HepG2 (cell line): ENCODE results near the gene CIITA. TPM values are rescaled to one million over a fixed set of nuclear protein-coding genes. Genes with fewer than 3 reads are reported as not detected.

Experiments used
- AKAP8 ChIP-seq: sonication (generic); formaldehyde crosslinking; IDR thresholded peaks from 2 replicates; pipeline ENCODE4 v1.5.1; 2020; ENCODE audit warnings: mild to moderate bottlenecking, missing genetic modification reagents
- DMAP1 ChIP-seq: IDR thresholded peaks from 2 replicates; pipeline ENCODE4 v1.6.1; 2016
- ETV6 ChIP-seq: sonication (generic); formaldehyde crosslinking; conservative IDR thresholded peaks from 2 replicates; pipeline ENCODE4 v1.4.0; 2020; ENCODE audit warnings: missing genetic modification reagents
- FOXK1 ChIP-seq: sonication (generic); formaldehyde crosslinking; IDR thresholded peaks from 2 replicates; pipeline ENCODE4 v1.4.0; 2020; ENCODE audit warnings: low read depth, missing genetic modification reagents, borderline replicate concordance
- NCOR1 ChIP-seq: fragments of 200-600 bp; sonication (generic); IDR thresholded peaks from 2 replicates; pipeline ENCODE4 v1.7.0; 2017; ENCODE audit warnings: antibody characterized with exemption, low read length, borderline replicate concordance
- NFE2 ChIP-seq: sonication (generic); formaldehyde crosslinking; IDR thresholded peaks from 2 replicates; pipeline ENCODE4 v1.4.0; 2020; ENCODE audit warnings: missing genetic modification reagents
- NKX3-1 ChIP-seq: sonication (generic); formaldehyde crosslinking; IDR thresholded peaks from 2 replicates; pipeline ENCODE4 v1.5.0; 2020; ENCODE audit warnings: missing genetic modification reagents
- NONO ChIP-seq, 2 experiments: fragments of 450-650 bp in 1 of 2; sonication (generic) in 1 of 2; formaldehyde crosslinking in 1 of 2; IDR thresholded peaks in 1 of 2; conservative IDR thresholded peaks in 1 of 2; 2 replicates each; pipeline versions ENCODE4 v1.6.1 to v1.8.0; 2017 to 2022; ENCODE audit warnings: mild to moderate bottlenecking in 1 of 2, missing genetic modification reagents in 1 of 2, moderate library complexity in 1 of 2
- RBFOX2 ChIP-seq: fragments of 200-400 bp; formaldehyde crosslinking; IDR thresholded peaks from 2 replicates; pipeline ENCODE4 v1.6.1; 2017; ENCODE audit warnings: low read depth, mild to moderate bottlenecking, low read length
- YEATS4 ChIP-seq: sonication (generic); formaldehyde crosslinking; IDR thresholded peaks from 2 replicates; pipeline ENCODE4 v1.4.0; 2020; ENCODE audit warnings: missing genetic modification reagents, borderline replicate concordance
- ZNF124 ChIP-seq: sonication (generic); formaldehyde crosslinking; IDR thresholded peaks from 2 replicates; pipeline ENCODE4 v1.4.0; 2020; ENCODE audit warnings: missing genetic modification reagents
- ZNF20 ChIP-seq: sonication (generic); formaldehyde crosslinking; IDR thresholded peaks from 2 replicates; pipeline ENCODE4 v1.4.0; 2020; ENCODE audit warnings: mild to moderate bottlenecking, moderate library complexity, missing genetic modification reagents
- ZNF3 ChIP-seq: IDR thresholded peaks from 2 replicates; pipeline ENCODE4 v1.7.0; 2017; ENCODE audit warnings: inconsistent platforms
- ZNF33B ChIP-seq: sonication (generic); formaldehyde crosslinking; IDR thresholded peaks from 2 replicates; pipeline ENCODE4 v1.5.1; 2020; ENCODE audit warnings: mild to moderate bottlenecking, missing genetic modification reagents
- ZNF619 ChIP-seq: sonication (generic); formaldehyde crosslinking; IDR thresholded peaks from 2 replicates; pipeline ENCODE4 v1.4.0; 2020; ENCODE audit warnings: mild to moderate bottlenecking, missing genetic modification reagents
- ZNF629 ChIP-seq: sonication (generic); formaldehyde crosslinking; conservative IDR thresholded peaks from 2 replicates; pipeline ENCODE4 v1.5.0; 2020; ENCODE audit warnings: missing genetic modification reagents
- ZNF7 ChIP-seq: IDR thresholded peaks from 2 replicates; pipeline ENCODE4 v1.6.1; 2016; ENCODE audit warnings: missing biosample characterization, missing genetic modification reagents
- ZNF781 ChIP-seq: sonication (generic); formaldehyde crosslinking; IDR thresholded peaks from 2 replicates; pipeline ENCODE4 v1.5.1; 2020; ENCODE audit warnings: borderline replicate concordance, mild to moderate bottlenecking, missing genetic modification reagents; ENCODE audit errors: not compliant biosample characterization
- ZNF839 ChIP-seq: sonication (generic); formaldehyde crosslinking; IDR thresholded peaks from 2 replicates; pipeline ENCODE4 v1.4.0; 2020; ENCODE audit warnings: missing genetic modification reagents, mild to moderate bottlenecking, borderline replicate concordance
- ZSCAN31 ChIP-seq: sonication (generic); formaldehyde crosslinking; IDR thresholded peaks from 2 replicates; pipeline ENCODE4 v1.5.0; 2020; ENCODE audit warnings: low read depth, mild to moderate bottlenecking, missing genetic modification reagents
- polyA plus RNA-seq, 8 experiments: library from polyadenylated mRNA; depleted of rRNA in 3 of 8; stranded (reverse) in 7 of 8; unstranded in 1 of 8; fragments of >200 nt; fragmentation: Illumina TruSeq in 4 of 8; extraction: Trizol in 4 of 8; gene quantifications; 2 replicates each; pipeline versions ENCODE4 v1.2.1 to v1.2.3, GENCODE V29; 2011 to 2016; ENCODE audit warnings: low read depth in 4 of 8, missing spikeins in 1 of 8, mixed read lengths in 1 of 8; ENCODE audit not compliant: insufficient read depth in 1 of 8
- total RNA-seq, 5 experiments: library from RNA; depleted of rRNA; stranded (reverse); fragments of >200 nt; fragmentation: Illumina TruSeq; extraction: Trizol; gene quantifications; 2 replicates each; pipeline ENCODE4 v1.2.3, GENCODE V29; 2016; ENCODE audit warnings: low read depth in 1 of 5
- TF ChIP-seq, protein P1 (sequence below): sonication (generic); formaldehyde crosslinking; IDR thresholded peaks from 2 replicates; pipeline ENCODE4 v1.4.0; 2020; ENCODE audit warnings: missing genetic modification reagents, mild to moderate bottlenecking, borderline replicate concordance
- TF ChIP-seq, protein P2 (sequence below): sonication (generic); formaldehyde crosslinking; IDR thresholded peaks from 2 replicates; pipeline ENCODE4 v1.4.0; 2020; ENCODE audit warnings: missing genetic modification reagents, mild to moderate bottlenecking, borderline replicate concordance
- TF ChIP-seq, protein P3 (sequence below): sonication (generic); formaldehyde crosslinking; IDR thresholded peaks from 2 replicates; pipeline ENCODE4 v1.5.0; 2020; ENCODE audit warnings: mild to moderate bottlenecking, missing genetic modification reagents

Gene CIITA
- total and polyA plus RNA-seq, 2 of the 13 experiments (the other 11 are each of a cell fraction or from before 2014, with no cell fraction given) = 0.08 to 0.09 TPM

DNA sequence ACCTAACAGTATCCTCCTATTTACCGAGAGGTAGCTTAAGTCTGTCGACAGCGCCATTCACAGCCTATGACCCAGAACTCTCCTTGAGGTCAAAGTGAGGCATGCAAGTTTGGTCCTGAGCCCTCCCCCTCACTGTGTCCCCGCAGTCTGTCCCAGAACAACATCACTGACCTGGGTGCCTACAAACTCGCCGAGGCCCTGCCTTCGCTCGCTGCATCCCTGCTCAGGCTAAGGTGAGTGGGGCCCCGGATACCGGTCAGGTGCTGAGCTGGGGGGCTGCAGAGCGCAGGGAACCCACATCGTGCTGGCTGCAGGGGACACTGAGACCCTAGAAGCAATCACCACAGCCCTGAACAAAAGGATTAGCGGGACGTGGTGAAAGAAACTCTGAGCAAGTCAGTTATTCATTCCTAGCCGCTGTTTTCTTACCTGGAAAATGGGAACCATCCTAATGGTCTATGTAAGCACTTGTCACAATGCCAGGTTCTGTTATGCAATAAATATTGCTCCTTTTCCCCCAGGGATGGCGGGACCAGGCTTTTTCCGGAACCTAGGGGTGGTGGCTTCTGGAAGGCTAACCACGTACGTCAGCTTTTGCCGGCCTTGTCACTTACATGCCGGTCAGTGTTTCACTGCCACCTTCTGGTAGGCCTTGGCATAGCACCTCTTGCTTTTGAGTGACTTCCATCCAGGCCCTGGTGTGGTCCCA, 41.4 kb downstream of the CIITA start (continued):
- TF ChIP-seq, protein P1, sequence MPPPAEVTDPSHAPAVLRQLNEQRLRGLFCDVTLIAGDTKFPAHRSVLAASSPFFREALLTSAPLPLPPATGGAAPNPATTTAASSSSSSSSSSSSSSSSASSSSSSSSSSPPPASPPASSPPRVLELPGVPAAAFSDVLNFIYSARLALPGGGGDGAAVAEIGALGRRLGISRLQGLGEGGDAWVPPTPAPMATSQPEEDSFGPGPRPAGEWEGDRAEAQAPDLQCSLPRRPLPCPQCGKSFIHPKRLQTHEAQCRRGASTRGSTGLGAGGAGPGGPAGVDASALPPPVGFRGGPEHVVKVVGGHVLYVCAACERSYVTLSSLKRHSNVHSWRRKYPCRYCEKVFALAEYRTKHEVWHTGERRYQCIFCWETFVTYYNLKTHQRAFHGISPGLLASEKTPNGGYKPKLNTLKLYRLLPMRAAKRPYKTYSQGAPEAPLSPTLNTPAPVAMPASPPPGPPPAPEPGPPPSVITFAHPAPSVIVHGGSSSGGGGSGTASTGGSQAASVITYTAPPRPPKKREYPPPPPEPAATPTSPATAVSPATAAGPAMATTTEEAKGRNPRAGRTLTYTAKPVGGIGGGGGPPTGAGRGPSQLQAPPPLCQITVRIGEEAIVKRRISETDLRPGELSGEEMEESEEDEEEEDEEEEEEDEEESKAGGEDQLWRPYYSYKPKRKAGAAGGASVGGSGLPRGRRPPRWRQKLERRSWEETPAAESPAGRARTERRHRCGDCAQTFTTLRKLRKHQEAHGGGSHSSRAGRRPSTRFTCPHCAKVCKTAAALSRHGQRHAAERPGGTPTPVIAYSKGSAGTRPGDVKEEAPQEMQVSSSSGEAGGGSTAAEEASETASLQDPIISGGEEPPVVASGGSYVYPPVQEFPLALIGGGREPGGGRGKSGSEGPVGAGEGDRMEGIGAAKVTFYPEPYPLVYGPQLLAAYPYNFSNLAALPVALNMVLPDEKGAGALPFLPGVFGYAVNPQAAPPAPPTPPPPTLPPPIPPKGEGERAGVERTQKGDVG (CRISPR knock-in tag) = peak; percentile 62; the same call in 1 of the 2 replicates
- TF ChIP-seq NFE2 (CRISPR knock-in tag) = 0 out of 2 replicates have a peak, but pooled peaks have one; percentile 16
- peak; percentile 42; the same call in 1 of the 2 replicates for TF ChIP-seq FOXK1 (CRISPR knock-in tag)
- peak; percentile 90 for TF ChIP-seq ZNF629
- 0 out of 2 replicates have a peak, but pooled peaks have one; percentile 57 for TF ChIP-seq ZNF619 (CRISPR knock-in tag)
- TF ChIP-seq ZNF781 = peak; percentile 45
- 0 out of 2 replicates have a peak, but pooled peaks have one; percentile 34 for TF ChIP-seq ZNF839 (CRISPR knock-in tag)
- no peak for TF ChIP-seq ZNF3
- no peak for TF ChIP-seq ZNF20 (CRISPR knock-in tag)
- TF ChIP-seq ETV6 = 0 out of 2 replicates have a peak, but pooled peaks have one; percentile 59
- no peak for TF ChIP-seq ZNF7 (CRISPR knock-in tag)
- no peak for TF ChIP-seq NCOR1
- TF ChIP-seq NKX3-1 (CRISPR knock-in tag) = no peak
- TF ChIP-seq NONO (IDR thresholded peaks at IDR 0.05) = no peak
- no peak for TF ChIP-seq NONO (CRISPR knock-in tag; conservative IDR thresholded peaks at IDR 0.05)
- TF ChIP-seq AKAP8 (CRISPR knock-in tag) = 0 out of 2 replicates have a peak, but pooled peaks have one; percentile 23
- TF ChIP-seq, protein P2, sequence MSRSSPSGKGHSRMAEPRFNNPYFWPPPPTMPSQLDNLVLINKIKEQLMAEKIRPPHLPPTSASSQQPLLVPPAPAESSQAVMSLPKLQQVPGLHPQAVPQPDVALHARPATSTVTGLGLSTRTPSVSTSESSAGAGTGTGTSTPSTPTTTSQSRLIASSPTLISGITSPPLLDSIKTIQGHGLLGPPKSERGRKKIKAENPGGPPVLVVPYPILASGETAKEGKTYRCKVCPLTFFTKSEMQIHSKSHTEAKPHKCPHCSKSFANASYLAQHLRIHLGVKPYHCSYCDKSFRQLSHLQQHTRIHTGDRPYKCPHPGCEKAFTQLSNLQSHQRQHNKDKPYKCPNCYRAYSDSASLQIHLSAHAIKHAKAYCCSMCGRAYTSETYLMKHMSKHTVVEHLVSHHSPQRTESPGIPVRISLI (CRISPR knock-in tag) = 0 out of 2 replicates have a peak, but pooled peaks have one; percentile 28
- no peak for TF ChIP-seq RBFOX2
- no peak for TF ChIP-seq ZSCAN31 (CRISPR knock-in tag)
- no peak for TF ChIP-seq YEATS4
- peak; percentile 48; the same call in 1 of the 2 replicates for TF ChIP-seq ZNF33B (CRISPR knock-in tag)
- TF ChIP-seq, protein P3, sequence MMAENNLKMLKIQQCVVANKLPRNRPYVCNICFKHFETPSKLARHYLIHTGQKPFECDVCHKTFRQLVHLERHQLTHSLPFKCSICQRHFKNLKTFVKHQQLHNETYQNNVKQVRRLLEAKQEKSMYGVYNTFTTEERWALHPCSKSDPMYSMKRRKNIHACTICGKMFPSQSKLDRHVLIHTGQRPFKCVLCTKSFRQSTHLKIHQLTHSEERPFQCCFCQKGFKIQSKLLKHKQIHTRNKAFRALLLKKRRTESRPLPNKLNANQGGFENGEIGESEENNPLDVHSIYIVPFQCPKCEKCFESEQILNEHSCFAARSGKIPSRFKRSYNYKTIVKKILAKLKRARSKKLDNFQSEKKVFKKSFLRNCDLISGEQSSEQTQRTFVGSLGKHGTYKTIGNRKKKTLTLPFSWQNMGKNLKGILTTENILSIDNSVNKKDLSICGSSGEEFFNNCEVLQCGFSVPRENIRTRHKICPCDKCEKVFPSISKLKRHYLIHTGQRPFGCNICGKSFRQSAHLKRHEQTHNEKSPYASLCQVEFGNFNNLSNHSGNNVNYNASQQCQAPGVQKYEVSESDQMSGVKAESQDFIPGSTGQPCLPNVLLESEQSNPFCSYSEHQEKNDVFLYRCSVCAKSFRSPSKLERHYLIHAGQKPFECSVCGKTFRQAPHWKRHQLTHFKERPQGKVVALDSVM (CRISPR knock-in tag) = 0 out of 2 replicates have a peak, but pooled peaks have one; percentile 19
- peak; percentile 81; the same call in 1 of the 2 replicates for TF ChIP-seq ZNF124 (CRISPR knock-in tag)
- 0 out of 2 replicates have a peak, but pooled peaks have one; percentile 49 for TF ChIP-seq DMAP1
